Sigmoid colon (tissue), 4 donors: ENCODE results near the gene DIP2C.

Experiments used
- CTCF ChIP-seq, 4 experiments: fragments of 450-650 bp in 3 of 4; fragments of 200-600 bp in 1 of 4; IDR thresholded peaks; one replicate each; pipeline ENCODE4 v1.5.1; 2016 to 2019; ENCODE audit warnings: antibody characterized with exemption in 4 of 4, mild to moderate bottlenecking in 3 of 4, moderate library complexity in 2 of 4
- POLR2A ChIP-seq, 2 donors: fragments of 450-650 bp; IDR thresholded peaks; one replicate each; pipeline ENCODE4 v1.6.1; 2016; ENCODE audit warnings: antibody characterized with exemption in 2 of 2, mild to moderate bottlenecking in 2 of 2, moderate library complexity in 2 of 2
- POLR2AphosphoS5 ChIP-seq, 4 donors: sonication (generic); formaldehyde crosslinking; IDR thresholded peaks; one replicate each; pipeline ENCODE4 v1.6.1; 2017; ENCODE audit warnings: antibody characterized with exemption in 4 of 4

GRCh38 chr10:640673-641045, 48.8 kb downstream of the DIP2C start:
- no peak for TF ChIP-seq POLR2A (IDR thresholded peaks at IDR 0.05)
- TF ChIP-seq POLR2AphosphoS5 (IDR thresholded peaks at IDR 0.05), result no peak
- no peak for TF ChIP-seq CTCF (IDR thresholded peaks at IDR 0.05)
